Measurements from ENCODE around the gene SKOR1. TPM values are rescaled to one million over a fixed set of nuclear protein-coding genes. Genes with fewer than 3 reads are reported as not detected.
A peak's percentile ranks its signal among the peaks of the same experiment; 100 is the strongest.

SKOR1 gene
- 0.13 TPM in 2 replicates for total RNA-seq (2021)
- long read RNA-seq: 0 reads

- H2BK20ac ChIP-seq (ENCODE audit: low read depth, low read length, poor library complexity, severe bottlenecking): no peak within 1 kb of the TSS
- no peak within 1 kb of the TSS for H3K56ac ChIP-seq (ENCODE audit: insufficient read length, low read depth, low read length)
- H2BK120ac ChIP-seq (ENCODE audit: low read depth, low read length, poor library complexity, severe bottlenecking): no peak within 1 kb of the TSS
- peaks cover 6 to 8% of the 10 kb centered on the region in 2 experiments; a peak in 4 of 5 replicates for H3K9me3 Mint-ChIP-seq
- H3K4me3 Mint-ChIP-seq: peak within 1 kb of the TSS in 1 of 2 experiments; percentile 70; a peak in 3 of 5 replicates
- no peaks in the 10 kb centered on the region for H3K79me1 ChIP-seq (ENCODE audit: insufficient read depth, low read depth, low read length, poor library complexity, severe bottlenecking)
- DNase-seq: peak; percentile 80
- H2AFZ ChIP-seq (ENCODE audit: low read length): no peak within 1 kb of the TSS
- H4K91ac ChIP-seq (ENCODE audit: insufficient read length, low read depth, low read length): no peak within 1 kb of the TSS
- no peak within 1 kb of the TSS for H2BK5ac ChIP-seq (ENCODE audit: insufficient read length, low read length)
- H4K5ac ChIP-seq (ENCODE audit: insufficient read length, low read depth, low read length): no peak within 1 kb of the TSS
- H3K23me2 ChIP-seq (ENCODE audit: insufficient read length, low read depth, low read length, poor library complexity, severe bottlenecking): no peaks in the 10 kb centered on the region
- H3K14ac ChIP-seq (ENCODE audit: insufficient read depth, low read length): no peak within 1 kb of the TSS
- no peak within 1 kb of the TSS for H2BK15ac ChIP-seq (ENCODE audit: low read depth, low read length)
- no peak within 1 kb of the TSS for H2AK5ac ChIP-seq (ENCODE audit: insufficient read length, low read length)
- H3K4me2 ChIP-seq (ENCODE audit: insufficient read depth, insufficient read length, low read length): peak within 1 kb of the TSS; percentile 7
- no peak within 1 kb of the TSS for H3T11ph ChIP-seq (ENCODE audit: low read length)
- no peak within 1 kb of the TSS for H3K27ac ChIP-seq (ENCODE audit: insufficient read length, low read depth, low read length)
- no peak within 1 kb of the TSS for H3K4ac ChIP-seq (ENCODE audit: low read depth, low read length)
- H3K27me3 ChIP-seq (ENCODE audit: insufficient read depth, low read length): peaks cover 93% of the 10 kb centered on the region
- H3K23ac ChIP-seq (ENCODE audit: insufficient read length, low read depth, low read length): no peak within 1 kb of the TSS
- peaks cover 4% of the 10 kb centered on the region; the same call in 1 of the 2 replicates for H3K4me1 ChIP-seq (ENCODE audit: insufficient read depth, low read length)
- no CpG with 5 or more reads among the region's 58 CpGs for WGBS (ENCODE audit: extremely low coverage, insufficient read length, low lambda C conversion rate)
- no peak within 1 kb of the TSS for H4K8ac ChIP-seq (replicated peaks; ENCODE audit: insufficient read length, low read depth, low read length)
- no peak within 1 kb of the TSS for H3K9ac ChIP-seq (ENCODE audit: extremely low read depth, insufficient read length, low read length)
- H3K27me3 Mint-ChIP-seq (ENCODE audit: low read depth): peaks cover 92% of the 10 kb centered on the region
- no peak for TF ChIP-seq CTCF (conservative IDR thresholded peaks at IDR 0.05)
- H3K27ac Mint-ChIP-seq: no peak within 1 kb of the TSS
- no peaks in the 10 kb centered on the region for H3K79me2 ChIP-seq (ENCODE audit: insufficient read depth, low read length)
- no peaks in the 10 kb centered on the region for H3K9me3 ChIP-seq (ENCODE audit: control insufficient read depth, low read depth, low read length)
- H3K36me3 Mint-ChIP-seq (ENCODE audit: insufficient read depth in 1 of 3, low read depth in 3 of 3): peaks cover 0 to 1% (median 0%) of the 10 kb centered on the region in 3 experiments; a peak in 3 of 7 replicates
- peaks cover 3% of the 10 kb centered on the region for H4K20me1 ChIP-seq (ENCODE audit: control insufficient read depth, insufficient read depth, insufficient read length)
- H3K18ac ChIP-seq (ENCODE audit: insufficient read length, low read depth, low read length): no peak within 1 kb of the TSS
- H3K4me1 Mint-ChIP-seq: peaks cover 35 to 63% of the 10 kb centered on the region in 2 experiments
- no peak within 1 kb of the TSS for H2BK12ac ChIP-seq (ENCODE audit: insufficient read length, low read depth, low read length)
Measured at GRCh38 chr15:67824976-67825880, at the start of gene SKOR1. TSS of gene SKOR1 (plus strand) at chr15:67825509. CDS start at chr15:67825603, 94 bp downstream.
